HCEC 1CT (cell line): ENCODE data around the gene ZMYND8.

Experiments
- DNase-seq: peaks from one replicate; pipeline ENCODE4 v3.0.0-alpha.2; 2017

ZMYND8 gene

DNA sequence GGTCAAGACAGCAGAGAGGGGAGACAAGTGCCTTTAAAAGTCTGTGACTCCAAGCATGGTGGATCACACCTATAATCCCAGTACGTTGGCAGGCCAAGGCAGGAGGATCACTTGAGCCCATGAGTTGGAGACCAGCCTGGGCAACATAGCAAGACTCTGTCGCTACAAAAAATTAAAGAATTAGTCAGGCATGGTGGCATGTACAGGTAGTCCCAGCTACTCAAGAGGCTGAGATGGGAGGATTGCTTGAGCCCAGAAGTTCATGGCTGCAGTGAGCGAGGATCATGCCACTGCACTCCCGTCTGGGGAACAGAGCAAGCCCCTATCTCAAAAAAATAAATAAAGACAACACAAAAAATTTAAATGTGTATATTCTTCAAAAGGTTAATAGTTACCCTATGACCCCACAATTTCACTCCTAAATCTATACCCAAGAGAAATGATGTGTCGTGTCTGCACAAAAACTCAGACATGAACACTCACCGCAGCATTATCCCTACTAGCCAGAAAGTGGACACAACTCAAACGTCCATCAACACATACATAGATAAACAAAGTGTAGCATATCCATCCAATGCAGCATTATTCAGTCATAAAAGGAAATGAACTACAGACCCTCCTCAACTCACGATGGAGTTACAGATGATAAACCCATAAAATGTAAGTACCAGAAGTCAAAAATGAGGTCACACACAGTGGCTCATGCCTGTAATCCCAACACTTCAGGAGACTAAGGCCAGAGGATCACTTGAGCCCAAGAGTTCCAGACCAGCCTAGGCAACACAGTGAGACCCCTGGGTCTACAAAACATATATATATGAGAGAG, 23.9 kb downstream of the ZMYND8 start:
- DNase-seq = no peak

DNA sequence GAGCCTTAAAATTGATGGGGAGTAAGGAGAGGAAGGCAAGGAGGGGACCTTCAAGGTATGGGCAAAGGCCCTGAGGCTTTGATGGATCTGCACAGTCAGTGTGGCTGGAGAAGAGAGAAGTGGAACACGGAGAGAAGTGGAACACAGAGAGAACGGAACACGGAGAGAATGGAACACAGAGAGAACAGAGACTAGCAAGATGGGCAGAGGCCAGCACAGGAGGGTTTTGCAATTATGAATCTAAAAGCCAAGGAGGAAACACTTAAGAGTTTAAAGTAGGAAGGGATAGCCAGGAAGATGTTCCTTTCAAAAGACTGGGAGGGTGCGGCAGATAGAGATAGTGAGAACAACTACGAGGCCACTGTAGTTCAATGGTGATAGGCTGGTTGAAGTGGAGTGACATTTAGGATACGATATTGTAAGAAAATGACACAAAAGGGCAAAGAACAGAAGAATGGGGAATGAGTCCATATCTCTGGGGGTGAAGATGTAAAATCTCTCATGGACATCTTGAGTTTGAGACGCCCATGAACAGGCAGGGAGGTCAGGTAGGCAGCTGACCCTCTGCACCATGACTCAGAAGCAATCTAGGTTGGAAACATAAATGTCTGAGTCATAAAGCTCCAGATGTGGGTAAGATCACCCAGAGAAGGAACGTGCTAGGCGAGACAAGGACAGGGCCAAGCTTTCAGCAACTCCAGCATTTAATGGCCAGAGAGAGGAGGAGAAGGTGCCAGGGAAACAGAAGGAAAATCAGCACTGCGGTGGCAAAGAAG, 25.4 kb downstream of the ZMYND8 start:
- peak; percentile 97 for DNase-seq

DNA sequence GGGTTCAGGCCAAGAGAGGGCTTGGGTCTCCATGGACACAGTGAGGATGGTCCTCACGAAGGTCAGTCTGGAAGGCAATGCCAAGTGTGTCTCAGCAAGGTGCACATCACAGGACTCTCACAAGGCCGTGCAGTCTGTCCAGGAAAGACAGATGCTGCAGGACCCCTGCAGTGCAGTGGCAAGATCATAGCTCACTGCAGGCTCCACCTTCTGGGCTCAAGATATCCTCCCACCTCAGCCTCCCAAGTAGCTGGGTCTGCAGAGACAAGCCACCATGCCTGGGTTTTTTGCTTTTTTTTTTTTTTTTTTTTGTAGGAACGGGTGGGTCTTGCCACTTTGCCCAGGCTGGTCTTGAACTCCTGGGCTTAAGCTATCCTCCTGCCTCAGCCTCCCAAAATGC, 26.4 kb downstream of the ZMYND8 start:
- DNase-seq = no peak

DNA sequence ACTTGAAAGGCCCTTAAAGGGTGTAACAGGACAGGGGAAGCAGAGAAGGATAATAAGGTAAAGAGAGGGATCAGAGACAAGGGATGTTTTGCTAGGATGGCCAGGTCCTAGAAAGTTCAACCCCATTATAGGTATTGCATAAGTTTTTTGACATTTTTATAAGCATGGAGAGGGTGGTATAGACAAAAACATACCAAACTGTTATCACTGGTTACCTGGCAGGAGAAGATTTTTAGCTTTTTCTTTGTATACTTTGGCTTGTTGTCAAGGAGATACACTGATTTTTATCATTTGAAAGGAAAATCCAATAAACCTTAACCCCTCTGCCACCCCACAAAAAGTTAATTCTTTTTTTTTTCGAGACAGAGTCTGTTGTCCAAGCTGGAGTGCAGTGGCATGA, 28.4 kb downstream of the ZMYND8 start:
- DNase-seq = no peak

DNA sequence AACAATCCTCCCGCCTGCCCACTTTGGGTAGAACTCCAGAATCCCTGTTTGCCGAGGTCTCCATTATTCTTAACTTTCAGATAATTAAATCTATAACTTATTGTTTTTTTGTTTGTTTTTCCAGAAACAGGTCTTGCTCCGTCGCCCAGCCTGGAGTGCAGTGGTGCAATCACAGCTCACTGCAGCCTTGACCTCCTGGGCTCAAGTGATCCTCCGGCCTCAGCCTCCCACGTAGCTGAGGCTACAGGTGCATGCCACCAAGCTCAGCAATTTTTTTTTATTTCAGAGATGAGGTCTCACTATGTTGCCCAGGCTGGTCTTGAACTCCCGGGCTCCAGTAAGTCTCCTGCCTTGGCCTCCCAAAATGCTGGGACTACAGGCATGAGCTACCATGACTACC, 28.8 kb downstream of the ZMYND8 start:
- no peak for DNase-seq

DNA sequence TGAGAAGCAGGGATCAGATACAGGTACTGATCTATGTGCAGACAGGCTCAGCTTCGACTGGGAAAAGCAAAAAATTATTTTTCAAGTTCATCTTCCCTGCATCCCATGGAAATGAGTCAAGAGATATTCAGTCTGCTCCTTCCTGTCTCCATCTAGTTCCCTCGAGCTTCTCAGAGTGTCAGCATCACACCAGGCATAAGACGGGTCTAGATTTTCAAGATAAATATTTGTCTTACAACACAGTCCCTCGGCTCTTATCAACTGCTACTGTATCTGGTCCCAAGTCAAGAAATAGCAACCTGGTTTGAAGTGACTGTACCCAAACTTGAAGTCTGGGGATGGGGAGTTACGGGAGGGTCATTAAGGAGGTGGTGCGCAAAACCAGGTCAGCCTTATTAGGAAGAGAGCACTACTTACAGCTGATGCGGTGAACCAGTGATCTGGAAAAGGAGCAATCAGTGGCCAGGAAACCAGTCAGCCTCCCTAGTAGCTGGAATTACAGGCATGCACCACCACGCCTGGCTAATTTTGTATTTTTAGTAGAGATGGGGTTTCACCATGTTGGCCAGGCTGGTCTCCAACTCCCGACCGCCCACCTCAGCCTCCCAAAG, 29.7 kb downstream of the ZMYND8 start:
- peak; percentile 56 for DNase-seq

DNA sequence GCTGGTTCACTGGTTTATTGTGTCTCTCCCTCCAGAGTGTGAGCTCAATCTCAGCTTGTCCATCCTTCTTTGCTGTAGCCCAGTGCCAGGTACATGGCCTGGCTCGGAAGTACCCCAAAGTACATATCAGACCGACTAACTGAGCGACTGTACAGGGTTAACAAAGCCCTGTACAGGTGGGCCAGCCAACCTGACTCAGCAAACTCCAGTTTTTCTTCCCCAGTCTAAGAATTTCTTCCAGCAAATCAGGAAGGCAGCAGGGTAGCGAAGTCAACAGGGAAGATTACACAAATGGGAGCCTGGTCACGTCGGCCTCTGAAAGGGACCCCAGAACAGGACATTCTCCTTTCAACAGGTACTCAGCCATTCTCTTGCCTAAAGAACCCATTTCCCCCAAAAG, 31.3 kb downstream of the ZMYND8 start:
- no peak for DNase-seq

DNA sequence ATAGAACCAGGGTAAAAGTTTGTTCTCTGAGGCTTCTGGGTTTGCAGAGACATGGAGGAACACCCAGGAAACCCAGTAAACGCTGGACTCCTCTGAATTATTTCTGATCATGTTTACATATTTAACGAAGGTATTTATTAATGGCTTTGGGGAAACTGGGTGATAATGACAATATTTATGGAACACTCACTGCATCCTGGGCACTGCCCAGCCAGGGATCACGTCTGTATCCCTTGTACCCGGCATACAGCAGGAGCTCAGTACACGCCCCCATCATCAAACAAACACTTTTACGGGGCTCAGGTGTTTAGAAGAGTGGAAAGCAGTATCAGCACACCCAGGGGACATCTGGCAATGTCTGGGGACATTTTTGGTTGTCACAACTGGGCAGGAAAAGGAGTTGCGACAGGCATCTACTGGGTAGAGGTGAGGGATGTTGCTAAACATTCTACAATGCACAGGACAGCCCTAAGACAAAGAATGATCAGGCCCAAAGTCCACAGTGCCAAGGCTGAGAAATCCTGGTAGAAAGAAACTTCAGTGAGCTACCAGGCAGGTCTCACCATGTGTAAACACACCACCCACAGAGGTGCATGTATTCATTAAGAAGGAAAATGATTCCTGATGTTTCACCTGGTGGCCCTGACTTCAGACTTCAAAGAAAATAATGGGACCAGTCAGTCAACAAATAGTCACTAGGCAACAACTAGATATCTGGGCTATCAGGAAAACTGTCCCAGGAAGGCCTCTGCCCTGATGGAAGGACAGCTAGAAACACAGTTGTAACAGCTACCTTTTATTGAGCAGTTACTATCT, 35.3 kb downstream of the ZMYND8 start:
- DNase-seq = no peak

DNA sequence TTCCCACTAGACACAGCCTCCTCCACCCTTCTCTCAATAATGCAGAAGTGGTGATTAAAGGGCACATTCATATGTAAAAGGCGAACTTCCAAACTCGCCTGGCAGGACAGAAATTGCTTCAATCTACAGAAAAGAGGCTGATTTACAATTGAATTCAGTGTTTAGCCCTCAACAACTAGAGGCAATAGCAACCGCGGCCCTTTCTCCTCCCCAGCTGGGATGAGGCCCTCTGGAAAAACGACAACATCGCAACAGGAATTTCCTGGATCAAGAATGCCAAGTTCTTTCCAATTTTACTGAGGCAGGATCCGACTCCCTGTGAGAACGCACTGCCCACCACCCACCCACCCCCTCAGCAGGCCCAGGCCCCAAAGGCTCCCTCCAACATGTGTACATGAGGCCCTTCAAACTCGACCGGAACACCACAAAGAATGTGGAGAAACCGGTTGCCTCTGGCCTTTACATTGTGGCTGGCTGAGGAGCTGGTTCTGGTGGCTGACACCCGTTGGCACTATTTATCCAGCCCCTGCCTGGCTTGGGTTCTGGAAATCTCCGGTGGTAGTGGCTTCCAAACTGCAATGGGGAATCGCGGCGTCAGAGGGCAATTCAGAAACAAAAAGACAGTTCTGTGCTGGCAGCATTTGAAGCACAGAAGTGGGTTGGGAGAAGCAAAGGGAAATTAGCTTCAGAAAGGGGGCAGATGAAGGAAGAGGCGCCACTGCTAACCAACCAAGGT, 36.8 kb downstream of the ZMYND8 start:
- DNase-seq = peak; percentile 54

DNA sequence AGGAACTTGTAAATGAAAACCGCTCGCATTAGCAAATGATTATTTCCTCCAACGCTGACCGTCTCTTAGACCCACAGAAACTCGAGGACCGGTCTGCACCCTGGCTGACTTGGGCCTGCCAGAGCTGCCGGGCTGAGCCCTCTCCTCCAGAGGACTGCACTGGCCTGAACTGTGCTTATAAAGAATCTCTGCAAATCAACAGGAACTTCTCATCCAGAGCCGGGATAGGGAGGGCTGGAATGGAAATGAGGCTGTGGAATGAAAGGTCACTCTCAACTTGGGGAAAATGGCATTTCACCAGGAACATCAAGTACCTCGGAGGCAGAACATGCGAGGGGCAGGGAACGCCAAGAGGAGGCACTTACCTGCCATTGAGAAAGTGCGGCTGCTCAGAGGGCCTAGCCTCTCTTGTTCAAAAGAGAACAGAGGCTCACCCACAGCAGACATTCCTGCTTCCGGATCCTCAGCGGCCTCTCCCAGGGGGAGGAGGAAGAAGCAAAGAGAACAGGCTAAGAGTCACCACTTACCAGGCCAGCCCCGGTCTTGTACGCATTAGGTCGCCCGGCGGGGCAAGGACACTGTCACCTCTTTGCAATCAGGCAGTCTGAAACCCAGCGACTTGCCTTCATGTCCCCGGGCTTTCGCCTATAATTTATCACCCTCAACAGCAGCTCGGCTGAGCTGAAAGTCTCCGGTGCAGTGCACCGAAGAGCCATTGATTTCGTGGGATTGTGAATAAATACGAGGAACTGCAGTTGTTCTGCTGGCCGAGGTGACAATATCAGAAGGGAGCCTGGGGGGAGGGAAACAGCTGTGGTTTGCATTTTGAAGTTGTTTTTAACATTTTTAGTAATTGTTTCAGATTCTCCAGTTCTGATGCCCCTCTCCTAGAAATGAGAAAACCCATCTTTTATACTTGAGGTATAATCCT, 37.6 kb downstream of the ZMYND8 start:
- DNase-seq = peak; percentile 70

DNA sequence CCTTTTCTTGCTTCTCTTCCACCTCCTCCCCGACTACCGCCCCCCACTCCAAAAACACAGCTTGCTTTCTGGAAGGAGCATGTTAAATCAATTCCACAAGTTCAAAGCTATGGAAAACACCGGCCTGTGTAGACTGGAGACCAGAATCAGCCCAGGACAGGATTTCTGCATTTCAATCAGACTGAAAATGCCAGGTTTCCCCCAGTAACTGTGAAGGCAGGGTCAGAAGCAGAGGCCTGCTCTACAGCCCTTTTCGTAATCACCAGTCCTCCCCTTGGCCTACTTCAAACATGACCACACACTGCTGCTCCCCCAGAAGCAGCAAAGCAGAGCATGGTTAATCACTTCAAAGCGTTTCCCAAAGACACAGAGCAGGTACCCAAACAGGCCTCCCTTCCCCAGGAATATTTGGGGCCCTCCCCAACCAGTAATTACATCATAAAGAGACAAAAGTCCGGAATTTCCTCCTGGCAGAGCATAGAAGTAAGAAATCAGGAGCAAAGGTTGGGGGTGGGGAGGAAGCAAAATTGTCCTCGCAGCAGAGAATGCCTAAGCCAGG, 38.4 kb downstream of the ZMYND8 start:
- DNase-seq = peak; percentile 86

DNA sequence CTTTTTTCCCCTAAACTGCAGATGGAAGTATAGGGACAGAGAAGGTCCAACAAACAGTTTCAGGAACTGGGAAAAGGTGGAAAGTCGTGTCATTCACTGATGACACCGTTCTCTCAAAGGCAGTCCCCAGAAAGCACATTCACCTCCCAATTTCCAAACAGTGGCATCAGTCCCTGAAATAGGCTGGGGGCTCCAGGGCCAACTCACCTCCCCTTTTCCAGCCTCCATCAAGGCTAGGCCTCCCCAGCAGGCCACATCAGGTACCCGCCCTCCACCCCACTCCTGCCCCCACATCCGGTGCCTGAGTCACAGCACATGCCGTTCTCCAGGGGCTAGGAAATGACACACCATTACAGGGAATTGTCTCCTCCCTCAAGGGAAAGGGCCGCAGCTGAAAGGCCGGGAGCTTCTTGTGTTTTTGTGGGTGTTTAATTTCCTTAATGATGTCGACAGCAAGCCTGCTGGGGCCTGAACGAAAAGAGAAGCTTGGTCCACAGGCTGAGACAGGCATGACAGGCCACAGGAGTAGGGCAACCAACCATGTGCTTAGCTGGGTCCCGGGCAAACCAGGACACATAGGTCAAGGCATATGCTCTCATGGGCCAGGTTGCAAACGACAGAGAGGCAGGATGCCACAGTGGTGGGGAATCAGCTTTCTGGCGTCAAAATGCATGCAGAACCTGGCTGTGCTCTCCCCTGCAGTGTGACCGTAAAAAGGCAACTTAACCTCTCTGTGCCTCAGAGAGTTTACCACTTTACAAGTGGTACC, 39.2 kb downstream of the ZMYND8 start:
- DNase-seq = peak; percentile 99

DNA sequence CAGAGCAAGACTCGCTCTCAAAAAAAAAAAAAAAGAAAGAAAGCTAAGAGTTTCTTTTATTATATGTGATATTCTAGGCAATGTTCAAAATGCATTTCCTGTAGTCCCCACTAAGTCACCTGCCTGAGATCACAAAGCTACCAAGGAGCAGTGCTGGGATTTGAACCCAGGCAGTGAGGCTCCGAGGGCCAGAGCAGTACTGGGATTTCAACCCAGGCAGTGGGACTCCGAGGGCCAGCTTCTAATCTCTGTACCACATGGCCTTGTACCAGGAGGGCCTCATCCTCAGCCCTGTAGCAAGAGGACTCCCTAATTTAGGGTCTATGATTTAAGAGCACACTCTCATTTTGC, 39.7 kb downstream of the ZMYND8 start:
- DNase-seq = no peak

DNA sequence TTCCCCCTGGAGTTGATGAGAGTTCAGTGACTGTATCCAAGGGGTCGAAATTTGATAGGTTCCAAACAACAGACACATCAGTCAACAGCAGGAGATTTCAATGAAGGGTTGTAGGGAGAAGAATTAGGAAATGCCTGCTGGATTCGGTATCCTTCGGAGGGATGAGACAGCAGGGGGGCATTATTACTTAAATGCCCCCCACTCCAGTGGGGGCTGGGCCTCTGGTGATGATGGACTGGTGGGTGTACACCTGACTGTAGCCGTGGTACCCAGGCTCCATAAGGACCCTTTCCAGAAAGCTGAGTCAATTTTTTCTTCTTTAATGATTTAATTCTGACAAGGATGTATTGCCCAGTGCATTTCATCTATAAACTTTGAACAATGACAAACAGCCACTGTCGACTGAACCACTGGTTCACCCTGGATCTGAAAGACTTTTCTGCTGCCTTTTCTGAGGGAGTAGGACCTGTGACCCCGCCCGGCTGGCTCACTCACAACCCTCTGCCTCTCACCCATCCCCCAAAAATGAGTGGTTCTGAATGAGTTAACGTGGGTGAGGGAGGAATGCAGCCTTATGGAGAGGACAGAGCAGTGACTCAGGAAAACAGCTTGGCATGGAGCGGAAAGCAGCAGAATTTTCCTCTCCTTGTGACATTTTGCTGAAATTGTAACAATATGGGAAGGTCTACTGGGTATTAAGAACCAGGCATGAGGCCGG, 41.0 kb downstream of the ZMYND8 start:
- peak; percentile 97 for DNase-seq

DNA sequence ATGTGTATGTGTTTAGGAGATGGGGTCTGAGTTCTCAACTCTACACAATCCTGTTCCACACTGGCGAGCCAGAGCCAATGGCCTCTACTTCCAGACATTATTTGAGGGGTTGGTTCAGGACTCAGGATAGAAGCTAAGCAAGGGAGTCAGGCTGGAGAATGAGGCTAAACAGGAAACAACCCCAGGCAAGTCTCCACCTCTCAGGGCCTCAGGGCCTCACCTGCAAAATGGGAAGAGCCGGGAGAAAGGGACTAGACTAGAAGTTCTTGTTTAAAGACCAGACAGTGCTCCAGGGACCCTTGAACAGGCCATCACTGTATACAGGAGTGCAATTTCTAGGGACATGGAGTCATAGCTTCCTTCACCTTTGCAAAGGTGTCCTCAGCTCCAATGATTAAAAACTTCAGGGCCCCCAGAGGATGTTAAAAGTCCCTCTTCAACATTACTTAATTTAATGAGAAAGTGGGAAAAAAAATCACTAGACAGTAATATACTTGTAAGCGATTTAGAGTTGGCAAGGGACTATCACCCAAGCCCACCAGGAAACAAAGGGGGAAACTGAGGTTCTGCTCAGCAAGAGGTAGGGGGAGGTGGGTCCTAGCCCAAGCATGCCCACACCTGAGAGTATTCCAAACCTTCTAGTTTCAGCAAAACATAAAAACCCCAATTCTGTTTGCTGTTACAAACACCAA, 41.7 kb downstream of the ZMYND8 start:
- no peak for DNase-seq

DNA sequence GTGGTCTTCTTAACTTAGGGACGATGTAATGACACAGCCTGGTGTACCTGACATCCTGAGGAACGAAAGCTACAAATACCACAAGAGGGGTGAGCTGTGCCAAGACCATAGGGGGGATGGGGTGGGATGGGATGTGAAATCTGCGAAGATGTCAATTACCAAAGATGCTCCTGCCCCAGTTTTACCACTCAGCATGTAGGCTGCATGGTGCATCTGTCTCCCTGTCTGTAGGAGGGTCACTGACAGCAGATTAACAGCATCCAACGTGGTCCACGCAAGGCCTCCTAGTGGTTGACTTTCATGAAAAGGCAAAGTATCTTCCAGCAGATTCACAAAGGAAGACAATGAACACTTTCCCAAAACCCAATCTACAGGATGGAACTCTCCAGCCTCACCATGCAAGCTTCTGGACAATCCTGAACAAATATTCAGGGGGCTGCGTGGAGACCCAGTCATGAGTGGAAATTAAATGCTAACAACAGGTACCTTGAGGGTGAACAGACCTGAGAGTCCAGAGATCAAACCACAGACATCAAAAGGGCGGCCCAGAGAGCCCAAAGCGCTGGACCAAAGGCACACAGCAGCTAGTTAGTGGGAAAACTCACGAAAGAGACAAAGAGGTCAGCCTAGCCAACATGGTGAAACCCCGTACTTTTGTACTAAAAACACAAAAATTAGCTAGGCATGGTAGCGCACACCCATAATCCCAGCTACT, 44.4 kb downstream of the ZMYND8 start:
- DNase-seq = no peak

DNA sequence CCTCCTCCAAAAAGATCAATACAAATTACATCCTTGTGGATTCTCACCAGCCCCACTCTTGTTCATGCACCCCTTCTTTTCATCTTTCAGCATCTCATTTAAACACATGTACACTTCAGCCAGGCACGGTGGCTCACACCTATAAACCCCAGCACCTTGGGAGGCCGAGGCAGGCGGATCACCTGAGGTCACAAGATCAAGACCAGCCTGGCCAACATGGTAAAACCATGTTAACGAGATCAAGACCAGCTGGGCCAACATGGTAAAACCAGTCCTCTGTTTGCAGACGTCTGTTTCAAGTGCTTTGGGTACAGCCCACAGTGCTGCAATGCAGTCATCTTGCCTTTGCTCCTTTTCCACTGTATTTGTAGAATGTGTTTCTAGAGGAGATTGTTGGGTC, 45.3 kb downstream of the ZMYND8 start:
- DNase-seq = no peak

DNA sequence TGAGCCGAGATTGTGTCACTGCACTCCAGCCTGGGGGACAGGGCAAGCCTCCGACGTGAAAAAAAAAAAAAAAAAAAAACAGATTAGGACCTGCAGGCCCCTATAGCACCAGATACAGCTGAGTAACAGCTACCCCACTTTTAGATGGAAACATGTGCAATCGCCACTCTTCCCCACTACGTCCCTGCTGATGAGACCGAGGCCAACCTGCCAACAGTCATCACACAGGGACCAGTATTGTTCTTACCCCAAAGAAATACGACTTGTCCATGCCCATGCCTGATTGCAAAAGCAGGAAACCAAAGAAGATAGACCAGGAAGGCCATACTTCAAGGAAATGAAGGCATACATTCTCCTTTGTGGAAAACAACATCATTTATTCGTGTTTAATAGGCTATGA, 45.8 kb downstream of the ZMYND8 start:
- DNase-seq = no peak
